Cardiac fibroblast (primary cell): ENCODE results near the gene RPE65.
"Not testable (repeated sequence)": the region's sequence is repeated elsewhere in the genome, so short reads cannot be mapped to it uniquely, and the experiment has no call there.

Source experiments
- DNase-seq, 2 donors: peaks; one replicate each; pipeline versions ENCODE4 v3.0.0 to v3.0.0-alpha.2; 2010; ENCODE audit warnings: low read depth in 2 of 2
- H3K4me3 ChIP-seq, 2 donors: replicated peaks in 1 of 2; 1 replicate in 1 of 2; 2 replicates in 1 of 2; pipeline ENCODE4 v1.5.1; 2011; ENCODE audit warnings: low read depth in 2 of 2, low read length in 2 of 2, mild to moderate bottlenecking in 2 of 2, moderate library complexity in 1 of 2
- TF ChIP-seq, protein P1 (sequence below): IDR thresholded peaks from one replicate; pipeline ENCODE4 v1.5.1; 2011; ENCODE audit warnings: low read depth, mild to moderate bottlenecking, low read length, inconsistent platforms

RPE65 gene

DNA sequence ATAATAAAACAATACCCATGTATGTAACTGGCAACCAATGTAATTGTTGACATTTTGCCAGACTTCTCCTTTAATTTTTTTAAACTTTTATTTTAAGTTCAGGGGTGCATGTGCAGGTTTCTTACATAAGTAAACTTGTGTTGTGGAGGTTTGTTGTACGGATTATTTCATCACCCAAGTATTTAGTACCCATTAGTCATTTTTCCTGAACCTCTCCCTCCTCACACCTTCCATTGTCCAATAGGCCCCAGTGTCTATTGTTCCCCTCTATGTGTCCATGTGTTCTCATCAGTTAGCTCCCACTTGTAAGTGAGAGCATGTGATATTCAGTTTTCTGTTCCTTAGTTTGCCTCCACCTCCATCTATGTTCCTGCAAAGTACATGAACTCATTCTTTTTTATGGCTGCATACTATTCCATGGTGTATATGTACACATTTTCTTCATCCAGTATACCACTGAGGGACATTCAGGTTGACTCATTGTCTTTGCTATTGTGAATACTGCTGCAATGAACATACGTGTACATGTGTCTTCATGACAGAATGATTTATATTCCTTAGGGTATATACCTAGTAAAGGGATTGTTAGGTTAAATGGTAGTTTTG is 40.4 kb upstream of the RPE65 start:
- peak in 1 of 2 donors; percentile 63 for DNase-seq
- TF ChIP-seq, protein P1, sequence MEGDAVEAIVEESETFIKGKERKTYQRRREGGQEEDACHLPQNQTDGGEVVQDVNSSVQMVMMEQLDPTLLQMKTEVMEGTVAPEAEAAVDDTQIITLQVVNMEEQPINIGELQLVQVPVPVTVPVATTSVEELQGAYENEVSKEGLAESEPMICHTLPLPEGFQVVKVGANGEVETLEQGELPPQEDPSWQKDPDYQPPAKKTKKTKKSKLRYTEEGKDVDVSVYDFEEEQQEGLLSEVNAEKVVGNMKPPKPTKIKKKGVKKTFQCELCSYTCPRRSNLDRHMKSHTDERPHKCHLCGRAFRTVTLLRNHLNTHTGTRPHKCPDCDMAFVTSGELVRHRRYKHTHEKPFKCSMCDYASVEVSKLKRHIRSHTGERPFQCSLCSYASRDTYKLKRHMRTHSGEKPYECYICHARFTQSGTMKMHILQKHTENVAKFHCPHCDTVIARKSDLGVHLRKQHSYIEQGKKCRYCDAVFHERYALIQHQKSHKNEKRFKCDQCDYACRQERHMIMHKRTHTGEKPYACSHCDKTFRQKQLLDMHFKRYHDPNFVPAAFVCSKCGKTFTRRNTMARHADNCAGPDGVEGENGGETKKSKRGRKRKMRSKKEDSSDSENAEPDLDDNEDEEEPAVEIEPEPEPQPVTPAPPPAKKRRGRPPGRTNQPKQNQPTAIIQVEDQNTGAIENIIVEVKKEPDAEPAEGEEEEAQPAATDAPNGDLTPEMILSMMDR, result no peak
- no peak overlapping the region for H3K4me3 ChIP-seq

DNA sequence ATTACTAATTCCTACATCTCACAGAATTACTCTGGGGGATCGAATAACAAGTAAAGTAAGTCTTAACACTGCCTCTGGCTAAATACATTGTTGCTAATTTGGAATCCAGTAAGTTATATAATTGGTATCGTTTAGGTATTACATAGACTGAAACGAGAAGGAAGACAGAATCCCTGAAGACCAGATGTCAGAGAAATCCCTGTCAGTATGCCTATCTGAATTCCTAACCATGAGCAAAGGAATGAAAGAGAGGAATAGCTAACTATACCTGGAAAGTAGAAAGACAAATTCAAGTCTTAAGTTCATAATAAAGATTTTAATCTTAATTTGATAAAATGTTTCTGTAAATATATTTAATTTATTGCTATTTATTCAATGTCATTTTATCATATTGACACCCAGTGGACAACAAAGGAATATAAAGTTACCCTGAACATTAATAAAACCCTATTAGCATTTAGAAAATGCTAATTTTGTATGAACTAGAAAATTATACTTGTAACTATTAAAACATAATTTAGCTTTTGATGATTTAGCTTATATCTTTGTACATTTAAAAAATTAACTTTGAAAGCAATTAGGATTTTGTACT is 35.8 kb upstream of the RPE65 start:
- no peak overlapping the region for H3K4me3 ChIP-seq
- DNase-seq, result no peak
- TF ChIP-seq, protein P1, result no peak

DNA sequence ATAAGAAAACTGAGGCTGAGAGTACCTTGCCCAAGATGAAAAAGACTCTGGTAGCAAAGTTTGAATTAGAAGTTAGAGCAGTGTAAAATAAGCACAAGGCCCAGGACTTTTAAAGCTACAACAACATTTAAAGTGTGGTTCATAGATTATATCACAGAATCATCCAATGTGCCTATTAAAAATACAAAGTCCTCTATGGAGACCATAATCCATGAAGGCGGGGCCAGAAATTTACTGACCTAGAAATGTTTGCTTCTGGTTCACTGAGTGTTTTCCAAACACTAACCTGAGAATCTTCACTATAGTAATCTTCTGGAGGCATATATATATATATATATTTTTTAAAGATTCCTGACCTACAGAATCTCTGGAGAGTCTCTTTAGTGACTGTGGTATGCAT is 34.9 kb upstream of the RPE65 start:
- TF ChIP-seq, protein P1, result no peak
- no peak for DNase-seq
- no peak overlapping the region for H3K4me3 ChIP-seq

DNA sequence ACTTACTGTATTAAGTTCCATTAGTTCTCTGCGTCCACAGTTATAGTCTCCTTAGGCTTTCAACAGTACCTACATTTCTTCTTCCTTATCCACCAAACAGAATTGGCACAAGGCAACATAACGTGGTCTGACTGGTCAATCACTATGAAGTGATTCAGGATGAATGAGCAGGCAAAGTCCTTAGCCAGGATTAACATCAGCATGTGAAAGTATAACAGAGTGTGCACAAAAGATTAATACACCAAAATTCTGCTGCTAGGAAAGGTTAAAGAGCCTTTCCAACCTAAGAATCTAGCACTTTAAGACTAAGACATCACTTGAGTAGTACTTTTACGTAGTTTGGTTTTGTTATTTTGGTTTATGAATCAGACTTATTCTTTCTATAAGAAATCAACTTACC is 31.3 kb upstream of the RPE65 start:
- no peak overlapping the region for H3K4me3 ChIP-seq
- peak in 1 of 2 donors; percentile 65 for DNase-seq
- TF ChIP-seq, protein P1, result no peak

DNA sequence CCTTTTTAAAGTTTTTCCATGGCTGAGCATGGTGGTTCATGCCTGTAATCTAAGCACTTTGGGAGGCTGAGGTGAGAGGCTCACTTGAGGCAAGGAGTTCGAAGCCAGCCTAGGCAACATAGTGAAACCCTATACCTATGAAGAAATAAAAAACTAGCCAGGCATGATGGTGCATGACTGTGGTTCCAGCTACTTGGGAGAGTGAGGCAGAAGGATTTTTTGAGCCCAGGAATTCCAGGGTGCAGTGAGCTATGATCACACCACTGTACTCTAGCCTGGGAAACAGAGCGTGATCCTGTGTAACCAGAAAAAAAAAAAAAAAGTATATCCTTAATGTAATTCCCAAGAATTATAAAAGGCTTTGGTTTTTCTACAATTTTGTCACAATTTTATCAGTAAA is 29.7 kb upstream of the RPE65 start:
- DNase-seq, result no peak
- TF ChIP-seq, protein P1, result no peak
- H3K4me3 ChIP-seq, result no peak overlapping the region

DNA sequence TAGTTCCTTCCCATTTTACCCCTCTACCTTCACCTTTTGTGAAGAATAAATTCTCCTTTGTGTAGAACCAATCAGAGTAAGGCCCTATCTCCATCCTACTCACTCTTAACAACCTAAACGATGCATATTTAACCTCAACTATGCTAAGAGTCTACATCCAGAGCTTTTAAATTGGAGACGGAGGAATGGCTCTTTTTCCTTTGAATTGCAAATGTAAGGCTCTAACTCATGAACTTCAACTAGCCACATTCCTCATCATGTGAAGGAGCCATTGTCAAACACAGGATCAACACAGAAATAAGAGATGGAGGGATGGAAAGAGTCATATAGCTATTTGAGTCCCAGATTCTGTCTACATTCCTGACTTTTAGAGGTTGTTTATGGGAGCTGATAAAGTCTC is 28.9 kb upstream of the RPE65 start:
- no peak overlapping the region for H3K4me3 ChIP-seq
- TF ChIP-seq, protein P1, result no peak
- no peak for DNase-seq

DNA sequence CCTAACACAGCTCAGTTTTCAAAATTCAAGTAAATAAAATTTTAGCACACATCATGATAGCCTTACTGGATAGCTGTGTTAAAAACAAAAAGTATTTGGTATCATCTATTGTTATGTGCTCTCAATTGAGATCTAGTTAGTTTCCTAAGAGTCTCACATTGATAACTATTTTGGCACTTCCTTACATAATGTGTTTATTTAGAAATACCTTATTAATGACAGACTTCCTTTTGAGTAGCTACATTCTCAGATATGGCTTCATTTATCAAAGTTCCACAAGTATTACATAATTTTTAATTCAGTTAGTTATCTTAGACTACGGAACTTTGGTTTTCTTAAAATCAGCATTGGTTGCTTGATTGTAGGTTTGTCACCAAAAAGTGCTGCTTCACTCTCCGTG is 26.9 kb upstream of the RPE65 start:
- DNase-seq, H3K4me3 ChIP-seq: not testable (repeated sequence)
